NB4 (cell line): ENCODE results near the gene LRMDA.

Experiments
- DNase-seq: peaks from one replicate; pipeline ENCODE4 v3.0.0; 2010; ENCODE audit warnings: low read depth
- H3K4me3 ChIP-seq: one replicate; pipeline ENCODE4 v1.5.1; 2011; ENCODE audit warnings: mild to moderate bottlenecking, low read depth, low read length, moderate library complexity
- MAX ChIP-seq: IDR thresholded peaks from 2 replicates; pipeline ENCODE4 v1.6.1; 2011; ENCODE audit warnings: low read depth, low read length
- MYC ChIP-seq: IDR thresholded peaks from 2 replicates; pipeline ENCODE4 v1.6.1; 2011; ENCODE audit warnings: low read depth, low read length
- POLR2A ChIP-seq: IDR thresholded peaks from 2 replicates; pipeline ENCODE4 v1.6.1; 2011; ENCODE audit warnings: mild to moderate bottlenecking; ENCODE audit not compliant: insufficient read length; ENCODE audit errors: extremely low read depth
- TF ChIP-seq, protein P1 (sequence below): IDR thresholded peaks from one replicate; pipeline ENCODE4 v1.5.1; 2012; ENCODE audit warnings: low read depth, low read length

LRMDA gene

GRCh38 chr10:75685187-75685586 is 253.8 kb downstream of the LRMDA start:
- DNase-seq = no peak
- TF ChIP-seq MYC (no peak), POLR2A (no peak), MAX (no peak)
- TF ChIP-seq, protein P1, sequence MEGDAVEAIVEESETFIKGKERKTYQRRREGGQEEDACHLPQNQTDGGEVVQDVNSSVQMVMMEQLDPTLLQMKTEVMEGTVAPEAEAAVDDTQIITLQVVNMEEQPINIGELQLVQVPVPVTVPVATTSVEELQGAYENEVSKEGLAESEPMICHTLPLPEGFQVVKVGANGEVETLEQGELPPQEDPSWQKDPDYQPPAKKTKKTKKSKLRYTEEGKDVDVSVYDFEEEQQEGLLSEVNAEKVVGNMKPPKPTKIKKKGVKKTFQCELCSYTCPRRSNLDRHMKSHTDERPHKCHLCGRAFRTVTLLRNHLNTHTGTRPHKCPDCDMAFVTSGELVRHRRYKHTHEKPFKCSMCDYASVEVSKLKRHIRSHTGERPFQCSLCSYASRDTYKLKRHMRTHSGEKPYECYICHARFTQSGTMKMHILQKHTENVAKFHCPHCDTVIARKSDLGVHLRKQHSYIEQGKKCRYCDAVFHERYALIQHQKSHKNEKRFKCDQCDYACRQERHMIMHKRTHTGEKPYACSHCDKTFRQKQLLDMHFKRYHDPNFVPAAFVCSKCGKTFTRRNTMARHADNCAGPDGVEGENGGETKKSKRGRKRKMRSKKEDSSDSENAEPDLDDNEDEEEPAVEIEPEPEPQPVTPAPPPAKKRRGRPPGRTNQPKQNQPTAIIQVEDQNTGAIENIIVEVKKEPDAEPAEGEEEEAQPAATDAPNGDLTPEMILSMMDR = no peak
- no peak overlapping the region for H3K4me3 ChIP-seq

DNA sequence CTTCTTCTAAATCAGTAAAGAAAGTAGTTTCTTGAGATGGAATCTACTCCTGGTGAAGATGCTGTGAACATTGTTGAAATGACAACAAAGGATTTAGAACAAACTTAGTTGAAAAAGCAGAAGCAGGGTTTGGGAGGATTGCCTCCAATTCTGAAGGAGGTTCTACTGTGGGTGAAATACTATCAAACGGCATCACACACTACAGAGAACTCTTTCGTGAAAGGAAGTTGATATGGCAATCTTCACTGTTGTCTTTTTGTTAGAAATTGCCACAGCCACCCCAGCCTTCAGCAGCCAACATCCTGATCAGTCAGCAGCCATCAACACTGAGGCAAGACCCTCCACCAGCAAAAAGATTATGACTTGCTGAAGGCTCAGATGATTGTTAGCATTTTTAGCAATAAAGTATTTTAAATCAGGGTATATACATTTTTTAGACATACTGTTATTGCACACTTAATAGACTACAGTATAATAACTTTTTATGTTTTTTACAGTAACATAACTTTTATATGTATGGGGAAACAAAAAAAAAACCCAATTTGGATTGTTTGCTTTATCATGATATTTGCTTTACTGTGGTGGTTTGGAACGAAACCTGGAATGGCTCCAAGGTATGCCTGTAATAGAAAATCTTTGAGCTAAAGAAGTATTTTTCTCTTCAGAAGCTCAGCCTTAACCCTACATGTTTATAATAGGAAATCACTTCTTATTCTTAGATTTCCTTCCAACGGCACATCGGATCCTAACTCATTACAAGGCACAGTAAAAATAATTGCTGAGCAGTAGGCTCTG is 257.3 kb downstream of the LRMDA start:
- no peak for TF ChIP-seq POLR2A
- TF ChIP-seq, protein P1 = no peak
- H3K4me3 ChIP-seq = no peak overlapping the region
- DNase-seq = no peak

DNA sequence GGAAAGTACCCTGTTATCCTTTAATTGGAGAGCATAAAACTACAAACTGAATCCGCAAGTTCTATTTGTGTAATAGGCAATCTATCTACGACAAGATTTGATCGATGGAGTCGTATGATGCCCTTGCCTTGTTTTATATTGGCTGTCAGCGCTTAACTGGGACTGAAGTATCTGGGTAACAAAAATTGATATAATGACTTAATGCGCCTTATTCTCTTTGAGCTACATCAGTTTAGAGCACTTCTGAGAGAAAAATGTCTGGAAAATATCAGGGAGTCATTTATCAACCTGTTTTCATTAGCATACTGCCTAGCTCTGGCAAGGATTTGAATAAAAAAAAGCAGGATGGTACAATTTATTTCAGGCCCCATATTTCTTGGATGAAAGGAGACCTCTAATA is 262.1 kb downstream of the LRMDA start:
- DNase-seq = no peak
- TF ChIP-seq, protein P1 = no peak
- TF ChIP-seq MYC (no peak), POLR2A (no peak), MAX (no peak)
- no peak overlapping the region for H3K4me3 ChIP-seq

- TF ChIP-seq MAX (no peak), POLR2A (no peak), MYC (no peak)
- TF ChIP-seq, protein P1 = no peak
- DNase-seq = no peak
Measured at GRCh38 chr10:75694269-75694668, 262.8 kb downstream of the LRMDA start.

GRCh38 chr10:75694790-75695189 is 263.4 kb downstream of the LRMDA start:
- TF ChIP-seq POLR2A (no peak), MYC (no peak), MAX (no peak)
- TF ChIP-seq, protein P1 = no peak
- no peak for DNase-seq
- H3K4me3 ChIP-seq = no peak overlapping the region

More at GRCh38 chr10:75694269-75694668, 262.8 kb downstream of the LRMDA start:
- H3K4me3 ChIP-seq = no peak overlapping the region

GRCh38 chr10:75695994-75696393 is 264.6 kb downstream of the LRMDA start:
- no peak overlapping the region for H3K4me3 ChIP-seq
- DNase-seq = no peak
- TF ChIP-seq MYC (no peak), POLR2A (no peak), MAX (no peak)
- TF ChIP-seq, protein P1 = no peak
